ENCODE data around the gene RPTOR.

The RPTOR gene

GRCh38 chr17:80591788-80592187 lies 47.1 kb downstream of the RPTOR start:
- ATAC-seq: no peak
- no peak for TF ChIP-seq ZNF565 (CRISPR knock-in tag; conservative IDR thresholded peaks at IDR 0.05; ENCODE audit: low read depth)
- no peak for TF ChIP-seq CSDC2 (CRISPR knock-in tag; IDR thresholded peaks at IDR 0.05)
- TF ChIP-seq TOX (CRISPR knock-in tag; IDR thresholded peaks at IDR 0.05; ENCODE audit: borderline replicate concordance): no peak
- TF ChIP-seq ZNF8 (CRISPR knock-in tag; IDR thresholded peaks at IDR 0.05): no peak
- TF ChIP-seq, protein P1, sequence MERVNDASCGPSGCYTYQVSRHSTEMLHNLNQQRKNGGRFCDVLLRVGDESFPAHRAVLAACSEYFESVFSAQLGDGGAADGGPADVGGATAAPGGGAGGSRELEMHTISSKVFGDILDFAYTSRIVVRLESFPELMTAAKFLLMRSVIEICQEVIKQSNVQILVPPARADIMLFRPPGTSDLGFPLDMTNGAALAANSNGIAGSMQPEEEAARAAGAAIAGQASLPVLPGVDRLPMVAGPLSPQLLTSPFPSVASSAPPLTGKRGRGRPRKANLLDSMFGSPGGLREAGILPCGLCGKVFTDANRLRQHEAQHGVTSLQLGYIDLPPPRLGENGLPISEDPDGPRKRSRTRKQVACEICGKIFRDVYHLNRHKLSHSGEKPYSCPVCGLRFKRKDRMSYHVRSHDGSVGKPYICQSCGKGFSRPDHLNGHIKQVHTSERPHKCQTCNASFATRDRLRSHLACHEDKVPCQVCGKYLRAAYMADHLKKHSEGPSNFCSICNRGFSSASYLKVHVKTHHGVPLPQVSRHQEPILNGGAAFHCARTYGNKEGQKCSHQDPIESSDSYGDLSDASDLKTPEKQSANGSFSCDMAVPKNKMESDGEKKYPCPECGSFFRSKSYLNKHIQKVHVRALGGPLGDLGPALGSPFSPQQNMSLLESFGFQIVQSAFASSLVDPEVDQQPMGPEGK (CRISPR knock-in tag; IDR thresholded peaks at IDR 0.05; ENCODE audit: borderline replicate concordance): no peak
- no peak for TF ChIP-seq PPARA (CRISPR knock-in tag; IDR thresholded peaks at IDR 0.05; ENCODE audit: borderline replicate concordance)
- no peak for TF ChIP-seq RARB (CRISPR knock-in tag; IDR thresholded peaks at IDR 0.05)
- TF ChIP-seq ARNTL (CRISPR knock-in tag; IDR thresholded peaks at IDR 0.05; ENCODE audit: borderline replicate concordance, low read depth): no peak
- no peak for TF ChIP-seq ZNF70 (CRISPR knock-in tag; IDR thresholded peaks at IDR 0.05)
- no peak for TF ChIP-seq SNAI2 (CRISPR knock-in tag; IDR thresholded peaks at IDR 0.05)
- no peak for TF ChIP-seq ZC3H10 (CRISPR knock-in tag; IDR thresholded peaks at IDR 0.05)
- TF ChIP-seq, protein P2, sequence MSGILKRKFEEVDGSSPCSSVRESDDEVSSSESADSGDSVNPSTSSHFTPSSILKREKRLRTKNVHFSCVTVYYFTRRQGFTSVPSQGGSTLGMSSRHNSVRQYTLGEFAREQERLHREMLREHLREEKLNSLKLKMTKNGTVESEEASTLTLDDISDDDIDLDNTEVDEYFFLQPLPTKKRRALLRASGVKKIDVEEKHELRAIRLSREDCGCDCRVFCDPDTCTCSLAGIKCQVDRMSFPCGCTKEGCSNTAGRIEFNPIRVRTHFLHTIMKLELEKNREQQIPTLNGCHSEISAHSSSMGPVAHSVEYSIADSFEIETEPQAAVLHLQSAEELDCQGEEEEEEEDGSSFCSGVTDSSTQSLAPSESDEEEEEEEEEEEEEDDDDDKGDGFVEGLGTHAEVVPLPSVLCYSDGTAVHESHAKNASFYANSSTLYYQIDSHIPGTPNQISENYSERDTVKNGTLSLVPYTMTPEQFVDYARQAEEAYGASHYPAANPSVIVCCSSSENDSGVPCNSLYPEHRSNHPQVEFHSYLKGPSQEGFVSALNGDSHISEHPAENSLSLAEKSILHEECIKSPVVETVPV (CRISPR knock-in tag; IDR thresholded peaks at IDR 0.05): no peak
- no peak for TF ChIP-seq ISL1 (CRISPR knock-in tag; IDR thresholded peaks at IDR 0.05)
- TF ChIP-seq, protein P3, sequence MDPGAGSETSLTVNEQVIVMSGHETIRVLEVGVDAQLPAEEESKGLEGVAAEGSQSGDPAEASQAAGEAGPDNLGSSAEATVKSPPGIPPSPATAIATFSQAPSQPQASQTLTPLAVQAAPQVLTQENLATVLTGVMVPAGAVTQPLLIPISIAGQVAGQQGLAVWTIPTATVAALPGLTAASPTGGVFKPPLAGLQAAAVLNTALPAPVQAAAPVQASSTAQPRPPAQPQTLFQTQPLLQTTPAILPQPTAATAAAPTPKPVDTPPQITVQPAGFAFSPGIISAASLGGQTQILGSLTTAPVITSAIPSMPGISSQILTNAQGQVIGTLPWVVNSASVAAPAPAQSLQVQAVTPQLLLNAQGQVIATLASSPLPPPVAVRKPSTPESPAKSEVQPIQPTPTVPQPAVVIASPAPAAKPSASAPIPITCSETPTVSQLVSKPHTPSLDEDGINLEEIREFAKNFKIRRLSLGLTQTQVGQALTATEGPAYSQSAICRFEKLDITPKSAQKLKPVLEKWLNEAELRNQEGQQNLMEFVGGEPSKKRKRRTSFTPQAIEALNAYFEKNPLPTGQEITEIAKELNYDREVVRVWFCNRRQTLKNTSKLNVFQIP (CRISPR knock-in tag; IDR thresholded peaks at IDR 0.05; ENCODE audit: borderline replicate concordance, low read depth): no peak

- no peak for TF ChIP-seq ZFP30 (CRISPR knock-in tag; IDR thresholded peaks at IDR 0.05)
- no peak for TF ChIP-seq BACH2 (CRISPR knock-in tag; IDR thresholded peaks at IDR 0.05; ENCODE audit: borderline replicate concordance)
- TF ChIP-seq TCF4 (CRISPR knock-in tag; IDR thresholded peaks at IDR 0.05; ENCODE audit: borderline replicate concordance): no peak
- no peak for ATAC-seq
Measured at GRCh38 chr17:80592243-80592642, 47.6 kb downstream of the RPTOR start.

- TF ChIP-seq ZNF8 (CRISPR knock-in tag; IDR thresholded peaks at IDR 0.05) (no peak), OSR1 (CRISPR knock-in tag; IDR thresholded peaks at IDR 0.05) (no peak), ESRRG (CRISPR knock-in tag; IDR thresholded peaks at IDR 0.05) (no peak), ZC3H10 (CRISPR knock-in tag; IDR thresholded peaks at IDR 0.05) (no peak), SNAI2 (CRISPR knock-in tag; IDR thresholded peaks at IDR 0.05) (no peak), PPARA (CRISPR knock-in tag; IDR thresholded peaks at IDR 0.05; ENCODE audit: borderline replicate concordance) (no peak), ZFP3 (CRISPR knock-in tag; IDR thresholded peaks at IDR 0.05) (no peak), ISL1 (CRISPR knock-in tag; IDR thresholded peaks at IDR 0.05) (no peak), ARNTL (CRISPR knock-in tag; IDR thresholded peaks at IDR 0.05; ENCODE audit: borderline replicate concordance, low read depth) (no peak), GLIS3 (CRISPR knock-in tag; IDR thresholded peaks at IDR 0.05) (no peak), ZNF70 (CRISPR knock-in tag; IDR thresholded peaks at IDR 0.05) (no peak), BACH2 (CRISPR knock-in tag; IDR thresholded peaks at IDR 0.05; ENCODE audit: borderline replicate concordance) (no peak), CSDC2 (CRISPR knock-in tag; IDR thresholded peaks at IDR 0.05) (no peak), RARB (CRISPR knock-in tag; IDR thresholded peaks at IDR 0.05) (no peak)
- TF ChIP-seq, protein P3 (CRISPR knock-in tag; IDR thresholded peaks at IDR 0.05; ENCODE audit: borderline replicate concordance, low read depth): no peak
- ATAC-seq: no peak
Measured at GRCh38 chr17:80593181-80593580, 48.5 kb downstream of the RPTOR start.

- no peak for ATAC-seq
- TF ChIP-seq ESRRG (CRISPR knock-in tag; IDR thresholded peaks at IDR 0.05) (no peak), RARB (CRISPR knock-in tag; IDR thresholded peaks at IDR 0.05) (no peak), GLIS3 (CRISPR knock-in tag; IDR thresholded peaks at IDR 0.05) (no peak), BACH2 (CRISPR knock-in tag; IDR thresholded peaks at IDR 0.05; ENCODE audit: borderline replicate concordance) (no peak), ISL1 (CRISPR knock-in tag; IDR thresholded peaks at IDR 0.05) (no peak)
- TF ChIP-seq, protein P4, sequence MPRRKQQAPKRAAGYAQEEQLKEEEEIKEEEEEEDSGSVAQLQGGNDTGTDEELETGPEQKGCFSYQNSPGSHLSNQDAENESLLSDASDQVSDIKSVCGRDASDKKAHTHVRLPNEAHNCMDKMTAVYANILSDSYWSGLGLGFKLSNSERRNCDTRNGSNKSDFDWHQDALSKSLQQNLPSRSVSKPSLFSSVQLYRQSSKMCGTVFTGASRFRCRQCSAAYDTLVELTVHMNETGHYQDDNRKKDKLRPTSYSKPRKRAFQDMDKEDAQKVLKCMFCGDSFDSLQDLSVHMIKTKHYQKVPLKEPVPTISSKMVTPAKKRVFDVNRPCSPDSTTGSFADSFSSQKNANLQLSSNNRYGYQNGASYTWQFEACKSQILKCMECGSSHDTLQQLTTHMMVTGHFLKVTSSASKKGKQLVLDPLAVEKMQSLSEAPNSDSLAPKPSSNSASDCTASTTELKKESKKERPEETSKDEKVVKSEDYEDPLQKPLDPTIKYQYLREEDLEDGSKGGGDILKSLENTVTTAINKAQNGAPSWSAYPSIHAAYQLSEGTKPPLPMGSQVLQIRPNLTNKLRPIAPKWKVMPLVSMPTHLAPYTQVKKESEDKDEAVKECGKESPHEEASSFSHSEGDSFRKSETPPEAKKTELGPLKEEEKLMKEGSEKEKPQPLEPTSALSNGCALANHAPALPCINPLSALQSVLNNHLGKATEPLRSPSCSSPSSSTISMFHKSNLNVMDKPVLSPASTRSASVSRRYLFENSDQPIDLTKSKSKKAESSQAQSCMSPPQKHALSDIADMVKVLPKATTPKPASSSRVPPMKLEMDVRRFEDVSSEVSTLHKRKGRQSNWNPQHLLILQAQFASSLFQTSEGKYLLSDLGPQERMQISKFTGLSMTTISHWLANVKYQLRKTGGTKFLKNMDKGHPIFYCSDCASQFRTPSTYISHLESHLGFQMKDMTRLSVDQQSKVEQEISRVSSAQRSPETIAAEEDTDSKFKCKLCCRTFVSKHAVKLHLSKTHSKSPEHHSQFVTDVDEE (CRISPR knock-in tag; IDR thresholded peaks at IDR 0.05): no peak
- TF ChIP-seq, protein P3 (CRISPR knock-in tag; IDR thresholded peaks at IDR 0.05; ENCODE audit: borderline replicate concordance, low read depth): no peak
Measured at GRCh38 chr17:80594431-80595269, 50.0 kb downstream of the RPTOR start.

Data from SK-N-SH treated with all-trans-retinoic acid at 6 μM for 48 hours (cell line).